Stimulated activated CD4-positive, alpha-beta T cell treated with anti-CD3 and anti-CD28 coated beads, Interleukin-2, amount 100 ng/mL, for 48 hours (primary cell): ENCODE measurements around the gene ZSCAN31.
"Not testable (repeated sequence)": the region's sequence is repeated elsewhere in the genome, so short reads cannot be mapped to it uniquely, and the experiment has no call there.

Source experiments
- DNase-seq, 2 donors: peaks; one replicate each; pipeline ENCODE4 v3.0.0-alpha.2; 2020

Gene ZSCAN31

DNA sequence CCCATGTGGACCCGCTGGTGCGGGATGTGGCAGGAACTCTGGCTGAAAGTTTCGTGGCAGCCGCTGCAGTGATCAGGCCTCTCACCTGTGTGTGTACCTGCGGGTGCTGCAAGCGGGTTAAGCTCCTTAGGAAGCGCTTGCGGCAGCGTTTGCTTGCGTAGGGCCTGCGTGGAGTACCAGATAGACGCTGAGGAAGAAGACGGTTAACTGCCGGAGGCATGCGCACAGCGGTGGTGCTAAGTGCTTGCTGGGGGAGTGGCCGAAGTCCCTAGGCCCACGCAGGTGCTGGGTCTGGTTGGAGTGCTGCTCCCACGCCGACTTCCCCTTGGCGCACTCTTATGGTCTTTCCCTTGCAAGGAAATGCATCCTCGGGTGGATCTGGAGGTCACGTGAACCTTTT is 23.0 kb downstream of the ZSCAN31 start:
- DNase-seq, result no peak

DNA sequence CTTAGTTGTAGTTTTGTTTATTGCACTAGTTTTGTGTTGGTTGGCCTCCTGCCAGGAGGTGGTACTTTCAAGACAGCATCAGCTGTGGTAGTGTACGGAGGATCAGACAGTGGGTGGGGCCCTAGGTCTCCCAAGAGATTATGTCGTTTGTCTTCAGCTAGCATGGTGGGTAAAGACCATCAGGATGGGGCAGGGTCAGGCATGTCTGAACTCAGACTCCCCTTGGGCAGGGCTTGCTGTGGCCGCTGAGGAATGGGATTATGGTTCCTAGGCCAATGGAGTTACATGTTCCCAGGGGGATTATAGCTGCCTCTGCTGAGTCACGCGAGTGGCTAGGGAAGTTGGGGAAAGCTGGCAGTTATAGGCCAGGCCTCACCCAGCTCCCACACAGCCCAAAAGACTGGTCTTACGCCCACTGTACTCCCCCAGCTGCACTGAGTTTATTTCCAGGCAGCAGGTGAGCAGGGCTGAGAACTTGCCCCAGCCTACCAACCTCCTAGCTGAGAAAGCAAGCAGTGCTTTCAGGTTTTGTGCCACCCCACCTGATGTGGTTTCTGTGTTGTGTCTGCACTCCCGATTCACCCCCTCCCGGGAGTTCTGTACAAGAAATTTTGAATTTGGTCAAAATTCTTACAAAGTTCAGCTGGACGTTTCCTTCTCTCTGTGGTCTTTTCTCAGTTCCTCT is 24.7 kb downstream of the ZSCAN31 start:
- DNase-seq, result no peak

DNA sequence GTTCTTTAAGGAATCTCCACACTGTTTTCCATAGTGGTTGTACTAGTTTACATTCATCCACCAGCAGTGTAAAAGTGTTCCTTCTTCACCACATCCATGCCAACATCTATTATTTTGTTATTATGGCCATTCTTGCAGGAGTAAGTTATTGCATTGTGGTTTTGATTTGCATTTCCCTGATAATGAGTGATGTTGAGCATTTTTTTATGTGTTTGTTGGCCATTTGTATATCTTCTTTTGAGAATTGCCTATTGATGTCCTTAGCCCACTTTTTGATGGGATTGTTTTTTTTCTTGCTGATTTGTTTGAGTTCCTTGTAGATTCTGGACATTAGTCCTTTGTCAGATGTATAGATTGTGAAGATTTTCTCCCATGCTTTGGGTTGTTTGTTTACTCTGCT is 29.6 kb downstream of the ZSCAN31 start:
- DNase-seq, result not testable (repeated sequence)

DNA sequence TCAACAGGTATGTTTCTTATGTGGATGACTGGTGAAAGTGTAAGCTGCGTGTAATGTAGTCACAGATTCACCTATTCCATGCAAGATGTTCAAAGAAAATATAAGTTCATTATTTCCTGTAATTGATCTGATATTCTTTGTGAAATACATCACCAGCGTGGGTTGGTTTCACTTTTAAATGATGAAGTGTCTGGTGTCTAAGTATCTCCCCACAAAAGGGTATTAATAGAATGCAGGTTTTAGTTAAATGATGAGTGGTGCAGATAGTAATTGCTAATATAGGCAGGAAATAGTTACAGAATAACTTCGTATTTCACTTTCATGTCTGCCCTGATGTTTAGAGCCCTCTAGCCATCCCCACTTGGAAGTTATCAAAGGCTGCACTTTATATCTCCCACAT is 32.4 kb downstream of the ZSCAN31 start:
- peak in 1 of 2 donors; percentile 2 for DNase-seq

DNA sequence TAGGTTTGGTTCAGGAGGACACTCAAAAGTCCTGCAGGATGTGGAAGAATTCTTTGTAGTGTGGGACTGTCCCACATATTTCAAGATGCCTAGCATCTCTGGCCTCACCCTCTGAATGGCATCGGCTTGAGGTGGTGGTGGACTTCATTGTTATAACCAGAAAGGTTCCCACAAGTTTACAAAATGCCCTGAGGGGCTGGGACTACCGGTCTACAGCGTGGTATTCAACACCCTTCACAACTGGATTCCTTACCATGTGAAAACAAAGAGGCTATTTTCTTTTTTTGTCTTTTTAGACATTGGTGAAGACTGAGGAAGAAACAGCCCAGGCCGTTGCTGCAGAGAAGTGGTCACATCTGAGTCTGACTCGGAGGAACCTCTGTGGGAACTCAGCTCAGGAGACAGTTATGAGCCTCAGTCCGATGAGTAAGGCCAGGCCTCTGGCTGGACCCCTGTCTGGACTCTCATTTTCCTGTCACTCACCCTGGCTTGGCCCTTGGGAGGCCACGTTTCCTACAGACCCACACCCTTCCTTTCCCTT is 39.4 kb downstream of the ZSCAN31 start:
- DNase-seq, result no peak

DNA sequence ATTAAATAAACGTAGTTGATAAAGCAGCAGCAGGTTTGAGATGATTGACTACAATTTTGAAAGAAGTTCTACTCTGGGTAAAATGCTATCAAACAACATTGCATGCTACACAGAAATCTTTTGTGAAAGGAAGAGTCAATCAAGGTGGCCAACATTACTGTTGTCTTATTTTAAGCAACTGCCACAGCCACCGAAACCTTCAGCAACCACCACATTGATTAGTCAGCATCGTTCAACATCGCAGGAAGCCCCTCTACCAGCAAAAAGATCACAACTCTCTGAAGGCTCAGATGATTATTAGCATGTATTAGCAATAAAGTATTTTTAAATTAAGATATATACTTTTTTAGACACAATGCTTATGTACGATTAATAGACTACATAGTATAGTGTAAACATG is 40.6 kb downstream of the ZSCAN31 start:
- no peak for DNase-seq

DNA sequence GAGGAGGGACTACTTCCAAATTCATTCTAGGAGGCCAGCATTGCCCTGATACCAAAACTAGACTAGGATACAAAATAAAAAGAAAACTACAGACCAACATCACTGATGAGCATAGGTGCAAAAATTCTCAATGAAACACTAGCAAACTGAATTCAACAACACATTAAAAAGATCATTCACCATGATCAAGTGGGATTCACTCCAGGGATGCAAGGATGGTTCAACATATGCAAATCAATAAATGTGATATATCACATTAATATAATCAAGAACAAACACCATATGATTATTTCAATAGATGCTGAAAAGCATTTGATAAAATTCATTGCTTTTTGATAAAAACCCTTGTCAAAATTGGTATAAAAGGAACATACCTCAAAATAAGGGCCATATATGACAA is 44.4 kb downstream of the ZSCAN31 start:
- DNase-seq, result no peak

DNA sequence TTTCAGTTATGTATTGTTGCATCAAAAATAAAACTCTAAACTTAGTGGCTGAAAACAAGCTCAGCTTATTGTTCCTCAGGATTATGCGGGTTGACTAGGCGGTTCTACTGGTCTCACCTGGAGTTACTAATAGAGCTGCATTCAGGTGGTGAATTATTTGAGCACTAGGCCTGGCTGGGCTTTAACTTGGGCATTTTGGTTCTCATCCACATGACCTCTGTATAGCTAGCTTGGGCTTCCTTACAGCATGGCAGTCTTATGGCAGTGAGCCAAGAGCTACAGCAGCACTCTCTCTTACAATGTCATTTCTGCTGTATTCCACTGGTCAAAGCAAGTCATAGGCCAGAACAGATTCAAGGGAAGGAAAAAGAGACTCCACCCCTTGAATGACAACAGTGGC is 53.0 kb downstream of the ZSCAN31 start:
- no peak for DNase-seq

DNA sequence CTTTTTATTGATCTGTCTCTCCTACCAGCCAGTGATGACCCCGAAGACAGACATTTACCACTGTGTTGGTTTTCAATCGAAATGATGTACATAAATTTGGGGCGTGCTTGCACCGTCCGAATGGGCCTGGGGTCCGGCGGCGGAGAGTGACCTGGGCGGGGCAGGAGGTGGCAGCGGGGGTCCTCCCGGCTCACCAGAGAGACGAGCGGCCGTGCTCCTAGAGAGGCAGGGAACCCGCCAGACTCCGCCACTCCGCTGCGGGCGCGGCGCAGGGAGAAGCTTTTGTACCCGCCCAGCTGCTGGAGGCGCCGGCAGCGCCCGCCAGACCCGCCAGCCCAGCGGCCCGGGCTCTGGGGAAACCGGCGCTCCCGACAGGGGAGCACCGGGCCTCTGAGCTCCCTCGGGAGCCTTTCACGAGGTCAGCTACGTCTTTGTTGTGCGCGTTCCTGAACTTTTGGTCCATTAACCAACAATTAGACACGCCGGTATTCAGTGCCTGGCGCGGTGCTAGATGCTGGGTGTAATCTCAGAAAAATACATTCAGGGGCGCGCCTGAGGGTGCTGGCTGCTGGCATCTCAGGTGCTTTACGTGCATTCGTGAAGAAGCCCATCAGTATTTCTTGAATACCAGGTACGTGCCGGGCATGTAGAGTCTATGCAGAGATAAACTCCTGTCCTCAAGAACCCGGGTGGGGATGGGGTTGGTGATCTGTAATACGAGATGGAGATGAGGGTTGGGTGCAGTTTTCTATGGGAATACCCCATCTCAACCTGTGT is 54.5 kb downstream of the ZSCAN31 start, which contains the start of gene PGBD1:
Gene PGBD1, plus strand, starts transcription at position 285 of the 777 bp plus-strand sequence. CDS start 2,242 bp downstream, outside the sequence.
- peak; percentile 53 to 56 for DNase-seq

DNA sequence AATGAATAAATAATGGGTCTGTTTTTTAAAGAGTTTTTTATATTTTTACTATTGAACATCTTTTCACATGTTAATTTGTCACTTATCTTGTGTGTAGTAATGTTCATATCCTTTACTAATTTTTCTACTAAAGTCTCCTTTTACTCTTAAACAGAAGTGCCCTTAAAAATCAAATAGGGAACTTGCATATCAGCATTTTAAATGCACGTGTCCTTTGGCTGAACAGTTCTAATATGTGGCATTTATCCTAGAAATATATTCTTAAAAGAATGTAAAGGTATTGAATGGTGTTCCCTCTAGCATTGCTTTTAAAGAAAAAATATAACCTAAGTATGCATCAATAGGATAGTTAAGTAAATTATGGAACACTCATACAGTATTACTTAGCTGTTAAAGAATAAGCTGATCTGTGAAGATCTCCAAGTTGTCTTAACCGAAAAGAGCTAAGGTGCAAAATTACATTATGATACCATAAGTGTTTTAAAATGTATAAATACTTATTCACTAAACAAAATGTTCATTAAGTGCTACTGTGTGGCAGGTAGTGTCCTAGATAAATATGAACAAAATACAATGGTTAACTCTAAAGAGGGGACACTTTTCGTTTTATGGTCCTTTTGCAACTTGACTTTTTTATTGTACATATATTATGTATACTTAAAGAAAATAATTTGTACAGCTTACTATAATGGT is 55.2 kb downstream of the ZSCAN31 start:
- DNase-seq, result no peak

DNA sequence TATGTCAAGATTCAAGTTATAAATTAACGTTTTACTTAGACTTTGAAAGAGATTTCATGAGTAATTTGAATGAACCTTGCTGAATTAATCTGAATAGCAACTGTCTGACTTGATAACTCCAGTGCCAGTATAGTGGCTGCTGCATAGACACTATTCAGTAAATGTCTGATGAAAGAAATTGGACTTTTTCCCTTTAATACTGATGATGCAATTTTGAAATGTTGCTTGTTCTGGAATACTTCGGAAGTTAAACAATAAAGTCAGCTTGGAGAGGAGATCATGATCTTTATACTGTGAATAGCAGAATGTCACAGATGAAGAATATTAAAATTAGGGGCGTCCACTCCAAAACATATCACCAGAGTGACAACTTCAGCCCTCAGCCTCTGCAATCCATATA is 58.2 kb downstream of the ZSCAN31 start:
- DNase-seq, result no peak

DNA sequence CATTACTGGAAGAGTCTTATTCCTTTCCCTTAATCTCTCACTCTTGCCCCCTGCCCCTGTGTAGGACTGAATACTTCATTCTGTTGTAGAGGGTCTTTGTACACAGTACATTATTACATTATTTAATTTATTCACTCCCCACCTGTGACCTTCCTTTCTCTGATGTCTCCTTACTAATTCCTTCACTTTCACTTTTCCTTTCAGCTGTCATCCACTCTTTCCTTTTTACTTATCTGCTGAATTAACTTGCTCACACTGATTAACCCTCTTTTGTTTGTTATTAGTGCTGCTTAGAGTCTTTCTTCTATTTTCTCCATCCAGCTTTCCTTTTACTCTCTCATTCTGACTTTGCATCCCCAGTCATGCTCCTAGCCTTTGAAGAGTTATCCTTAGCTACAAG is 61.1 kb downstream of the ZSCAN31 start:
- no peak for DNase-seq
